ENCODE measurements around the gene CNTNAP2.

The CNTNAP2 gene

GRCh38 chr7:147803606-147804005 lies 1687.0 kb downstream of the CNTNAP2 start:
- ChIA-PET CTCF (no interaction called here), POLR2A (no interaction called here)
- TF ChIP-seq ZNF202 (tag by site-specific recombination; IDR thresholded peaks at IDR 0.05; ENCODE audit: borderline replicate concordance), result no peak
- TF ChIP-seq ZNF513 (tag by site-specific recombination; IDR thresholded peaks at IDR 0.05), result no peak
- TF ChIP-seq ZNF670 (tag by site-specific recombination; IDR thresholded peaks at IDR 0.05; ENCODE audit: low read depth), result no peak
- no peak for TF ChIP-seq GLIS1 (tag by site-specific recombination; IDR thresholded peaks at IDR 0.05)
- no peak for TF ChIP-seq TCF7L2 (IDR thresholded peaks at IDR 0.05; ENCODE audit: borderline replicate concordance, low read depth, low read length)
- TF ChIP-seq ZNF585B (tag by site-specific recombination; IDR thresholded peaks at IDR 0.05), result no peak
- no peak for TF ChIP-seq ZNF366 (tag by site-specific recombination; conservative IDR thresholded peaks at IDR 0.05)
- no peak for TF ChIP-seq ZSCAN30 (tag by site-specific recombination; IDR thresholded peaks at IDR 0.05)
- TF ChIP-seq HOXD13 (CRISPR knock-in tag; IDR thresholded peaks at IDR 0.05; ENCODE audit: borderline replicate concordance), result no peak
- no peak for TF ChIP-seq ZBTB1 (tag by site-specific recombination; IDR thresholded peaks at IDR 0.05)
- no peak for TF ChIP-seq ZNF274 (IDR thresholded peaks at IDR 0.05; ENCODE audit: low read length)
- no peak for TF ChIP-seq ZNF274 (tag by site-specific recombination; IDR thresholded peaks at IDR 0.05; ENCODE audit: borderline replicate concordance)
- no peak for TF ChIP-seq ZSCAN5A (tag by site-specific recombination; IDR thresholded peaks at IDR 0.05)
- no peak for TF ChIP-seq ZFP3 (tag by site-specific recombination; IDR thresholded peaks at IDR 0.05; ENCODE audit: low read depth)
- TF ChIP-seq ZNF18 (tag by site-specific recombination; IDR thresholded peaks at IDR 0.05), result no peak
- no peak for TF ChIP-seq ZNF26 (tag by site-specific recombination; IDR thresholded peaks at IDR 0.05)
- no peak for TF ChIP-seq ZNF549 (tag by site-specific recombination; IDR thresholded peaks at IDR 0.05)
- no peak for TF ChIP-seq ZNF544 (tag by site-specific recombination; IDR thresholded peaks at IDR 0.05)
- TF ChIP-seq ZNF341 (tag by site-specific recombination; IDR thresholded peaks at IDR 0.05; ENCODE audit: low read depth), result no peak
- Histone ChIP-seq H3K27ac (ENCODE audit: extremely low read depth, low read depth, low read length) (no peak overlapping the region), H3K4me1 (ENCODE audit: control insufficient read depth, insufficient read depth, low read length) (no peaks in the 10 kb centered on the region), H3K36me3 (ENCODE audit: control insufficient read depth in 2 of 2, insufficient read depth in 1 of 2, low read length in 2 of 2) (no peaks in the 10 kb centered on the region), H3K9me3 (ENCODE audit: control insufficient read depth, insufficient read depth, low read depth, low read length) (no peaks in the 10 kb centered on the region), H3K4me3 (ENCODE audit: low read depth, low read length) (no peak overlapping the region)

GRCh38 chr7:147804032-147804431 lies 1687.4 kb downstream of the CNTNAP2 start:
- Histone ChIP-seq H3K27ac (ENCODE audit: extremely low read depth, low read depth, low read length) (no peak overlapping the region), H3K4me1 (ENCODE audit: control insufficient read depth, insufficient read depth, low read length) (no peaks in the 10 kb centered on the region), H3K36me3 (ENCODE audit: control insufficient read depth in 2 of 2, insufficient read depth in 1 of 2, low read length in 2 of 2) (no peaks in the 10 kb centered on the region), H3K4me3 (ENCODE audit: low read depth, low read length) (no peak overlapping the region), H3K9me3 (ENCODE audit: control insufficient read depth, insufficient read depth, low read depth, low read length) (no peaks in the 10 kb centered on the region)
- ChIA-PET POLR2A (no interaction called here), CTCF (no interaction called here)
- TF ChIP-seq ZBTB17 (tag by site-specific recombination; IDR thresholded peaks at IDR 0.05) (no peak), ZNF132 (tag by site-specific recombination; IDR thresholded peaks at IDR 0.05; ENCODE audit: borderline replicate concordance) (no peak), ZNF660 (tag by site-specific recombination; IDR thresholded peaks at IDR 0.05) (no peak), ZNF776 (tag by site-specific recombination; IDR thresholded peaks at IDR 0.05; ENCODE audit: borderline replicate concordance) (no peak), ZNF791 (tag by site-specific recombination; IDR thresholded peaks at IDR 0.05) (no peak), SP3 (tag by site-specific recombination; IDR thresholded peaks at IDR 0.05) (no peak), PRDM10 (tag by site-specific recombination; IDR thresholded peaks at IDR 0.05) (no peak), ZBTB20 (tag by site-specific recombination; IDR thresholded peaks at IDR 0.05) (no peak), ZNF112 (tag by site-specific recombination; IDR thresholded peaks at IDR 0.05) (no peak)
